ENCODE data around the gene DNAJC13.
"Not testable (repeated sequence)": the region's sequence is repeated elsewhere in the genome, so short reads cannot be mapped to it uniquely, and the experiment has no call there.

Gene DNAJC13

GRCh38 chr3:132396255-132396654 is 21.0 kb upstream of the DNAJC13 start:
- Histone ChIP-seq H3K36me3 (ENCODE audit: control insufficient read depth, low read length) (no peaks in the 10 kb centered on the region), H3K9me2 (replicated peaks; ENCODE audit: control insufficient read depth, low read length) (no peaks in the 10 kb centered on the region), H3K79me2 (ENCODE audit: control insufficient read depth, low read length) (no peaks in the 10 kb centered on the region), H3K4me2 (ENCODE audit: low read length) (no peak overlapping the region), H3K4me1 (ENCODE audit: control insufficient read depth, low read length) (peaks cover 4% of the 10 kb centered on the region), H3K9me3 (ENCODE audit: control insufficient read depth, insufficient read depth, low read length) (no peaks in the 10 kb centered on the region), H3K27me3 (ENCODE audit: control insufficient read depth, low read length) (no peaks in the 10 kb centered on the region), H4K20me1 (ENCODE audit: control insufficient read depth, insufficient read depth, low read depth, low read length) (no peaks in the 10 kb centered on the region), H3F3A (ENCODE audit: control insufficient read depth, insufficient read depth) (no peaks in the 10 kb centered on the region), H3K4me3 (ENCODE audit: low read length) (no peak overlapping the region), H3K27ac (ENCODE audit: low read depth, low read length) (no peak overlapping the region)
- TF ChIP-seq CTCF (IDR thresholded peaks at IDR 0.05; ENCODE audit: low read depth, low read length, poor library complexity, severe bottlenecking), result no peak
- no peak for TF ChIP-seq EZH2phosphoT487 (IDR thresholded peaks at IDR 0.05; ENCODE audit: borderline replicate concordance, low read length)

- not testable (repeated sequence) for H3K4me3 ChIP-seq (ENCODE audit: low read length); H3K27ac ChIP-seq (ENCODE audit: low read depth, low read length); H3K27me3 ChIP-seq (ENCODE audit: control insufficient read depth, low read length); H4K20me1 ChIP-seq (ENCODE audit: control insufficient read depth, insufficient read depth, low read depth, low read length); H3K9me3 ChIP-seq (ENCODE audit: control insufficient read depth, insufficient read depth, low read length); H3K9me2 ChIP-seq (replicated peaks; ENCODE audit: control insufficient read depth, low read length); H3K4me1 ChIP-seq (ENCODE audit: control insufficient read depth, low read length); H3K79me2 ChIP-seq (ENCODE audit: control insufficient read depth, low read length); H3F3A ChIP-seq (ENCODE audit: control insufficient read depth, insufficient read depth); H3K36me3 ChIP-seq (ENCODE audit: control insufficient read depth, low read length); H3K4me2 ChIP-seq (ENCODE audit: low read length)
Observed at GRCh38 chr3:132396776-132397175, 20.5 kb upstream of the DNAJC13 start.

- TF ChIP-seq EZH2phosphoT487 (IDR thresholded peaks at IDR 0.05; ENCODE audit: borderline replicate concordance, low read length) (no peak), CTCF (IDR thresholded peaks at IDR 0.05; ENCODE audit: low read depth, low read length, poor library complexity, severe bottlenecking) (peak; percentile 85)
- Histone ChIP-seq H3K4me2 (ENCODE audit: low read length) (no peak overlapping the region), H3K4me3 (ENCODE audit: low read length) (no peak overlapping the region)
Observed at GRCh38 chr3:132399054-132399929, 18.0 kb upstream of the DNAJC13 start.

GRCh38 chr3:132401255-132401654 is 16.0 kb upstream of the DNAJC13 start:
- Histone ChIP-seq H3K4me3 (ENCODE audit: low read length) (no peak overlapping the region), H3K36me3 (ENCODE audit: control insufficient read depth, low read length) (no peaks in the 10 kb centered on the region), H3F3A (ENCODE audit: control insufficient read depth, insufficient read depth) (peaks cover 6% of the 10 kb centered on the region), H3K27ac (ENCODE audit: low read depth, low read length) (no peak overlapping the region), H3K4me1 (ENCODE audit: control insufficient read depth, low read length) (peaks cover 18% of the 10 kb centered on the region), H3K4me2 (ENCODE audit: low read length) (no peak overlapping the region), H3K79me2 (ENCODE audit: control insufficient read depth, low read length) (no peaks in the 10 kb centered on the region), H4K20me1 (ENCODE audit: control insufficient read depth, insufficient read depth, low read depth, low read length) (no peaks in the 10 kb centered on the region), H3K27me3 (ENCODE audit: control insufficient read depth, low read length) (no peaks in the 10 kb centered on the region), H3K9me2 (replicated peaks; ENCODE audit: control insufficient read depth, low read length) (no peaks in the 10 kb centered on the region), H3K9me3 (ENCODE audit: control insufficient read depth, insufficient read depth, low read length) (no peaks in the 10 kb centered on the region)
- TF ChIP-seq CTCF (IDR thresholded peaks at IDR 0.05; ENCODE audit: low read depth, low read length, poor library complexity, severe bottlenecking) (no peak), EZH2phosphoT487 (IDR thresholded peaks at IDR 0.05; ENCODE audit: borderline replicate concordance, low read length) (no peak)

More at GRCh38 chr3:132399054-132399929, 18.0 kb upstream of the DNAJC13 start:
- Histone ChIP-seq H3K4me1 (ENCODE audit: control insufficient read depth, low read length) (peaks cover 4% of the 10 kb centered on the region), H3K27ac (ENCODE audit: low read depth, low read length) (no peak overlapping the region), H4K20me1 (ENCODE audit: control insufficient read depth, insufficient read depth, low read depth, low read length) (no peaks in the 10 kb centered on the region), H3K9me2 (replicated peaks; ENCODE audit: control insufficient read depth, low read length) (no peaks in the 10 kb centered on the region), H3K79me2 (ENCODE audit: control insufficient read depth, low read length) (no peaks in the 10 kb centered on the region), H3F3A (ENCODE audit: control insufficient read depth, insufficient read depth) (no peaks in the 10 kb centered on the region), H3K9me3 (ENCODE audit: control insufficient read depth, insufficient read depth, low read length) (no peaks in the 10 kb centered on the region), H3K36me3 (ENCODE audit: control insufficient read depth, low read length) (no peaks in the 10 kb centered on the region), H3K27me3 (ENCODE audit: control insufficient read depth, low read length) (no peaks in the 10 kb centered on the region)
